Stimulated activated CD8-positive, alpha-beta memory T cell treated with anti-CD3 and anti-CD28 coated beads, Interleukin-4, amount 100 ng/mL, for 4 hours (primary cell): ENCODE data around the gene RASGRF2.
A peak's percentile ranks its signal among the peaks of the same experiment; 100 is the strongest.

Source experiments
- DNase-seq, 2 donors: peaks; one replicate each; pipeline ENCODE4 v3.0.0-alpha.2; 2020; ENCODE audit warnings: low read depth in 2 of 2, low spot score in 1 of 2

The RASGRF2 gene

GRCh38 chr5:81132381-81132780 lies 172.2 kb downstream of the RASGRF2 start:
- DNase-seq = no peak

GRCh38 chr5:81134066-81134465 lies 173.9 kb downstream of the RASGRF2 start:
- DNase-seq = no peak

- no peak for DNase-seq
Observed at GRCh38 chr5:81134566-81134965, 174.4 kb downstream of the RASGRF2 start.

- no peak for DNase-seq
Observed at GRCh38 chr5:81136557-81136956, 176.4 kb downstream of the RASGRF2 start.

GRCh38 chr5:81137833-81138232 lies 177.7 kb downstream of the RASGRF2 start:
- DNase-seq = no peak

- DNase-seq = no peak
Observed at GRCh38 chr5:81140441-81140840, 180.3 kb downstream of the RASGRF2 start.

GRCh38 chr5:81140943-81141342 lies 180.8 kb downstream of the RASGRF2 start:
- DNase-seq = no peak

GRCh38 chr5:81142108-81142507 lies 181.9 kb downstream of the RASGRF2 start:
- DNase-seq = no peak

- no peak for DNase-seq
Observed at GRCh38 chr5:81145329-81145935, 185.3 kb downstream of the RASGRF2 start.

- DNase-seq = no peak
Observed at GRCh38 chr5:81146031-81146430, 185.9 kb downstream of the RASGRF2 start.

- DNase-seq = no peak
Observed at GRCh38 chr5:81147011-81147885, 187.1 kb downstream of the RASGRF2 start.

GRCh38 chr5:81147886-81148571 lies 187.9 kb downstream of the RASGRF2 start:
- DNase-seq = no peak

- no peak for DNase-seq
Observed at GRCh38 chr5:81151546-81151945, 191.4 kb downstream of the RASGRF2 start.

- no peak for DNase-seq
Observed at GRCh38 chr5:81154725-81155124, 194.6 kb downstream of the RASGRF2 start.

- DNase-seq = no peak
Observed at GRCh38 chr5:81156732-81157131, 196.6 kb downstream of the RASGRF2 start.

- no peak for DNase-seq
Observed at GRCh38 chr5:81161012-81161601, 200.9 kb downstream of the RASGRF2 start.

- no peak for DNase-seq
Observed at GRCh38 chr5:81162501-81162900, 202.3 kb downstream of the RASGRF2 start.

GRCh38 chr5:81163651-81164050 lies 203.5 kb downstream of the RASGRF2 start:
- DNase-seq = no peak

GRCh38 chr5:81164476-81164875 lies 204.3 kb downstream of the RASGRF2 start:
- DNase-seq = no peak

GRCh38 chr5:81164936-81165335 lies 204.8 kb downstream of the RASGRF2 start:
- no peak for DNase-seq

GRCh38 chr5:81165493-81166119 lies 205.4 kb downstream of the RASGRF2 start:
- DNase-seq = peak; percentile 8 to 19
